ENCODE results near the gene CACNA1F.

- no peak for TF ChIP-seq CSRNP3 (CRISPR knock-in tag; IDR thresholded peaks at IDR 0.05)
- no peak for TF ChIP-seq PATZ1 (CRISPR knock-in tag; IDR thresholded peaks at IDR 0.05; ENCODE audit: borderline replicate concordance)
- TF ChIP-seq ZFP30 (CRISPR knock-in tag; IDR thresholded peaks at IDR 0.05) = no peak
- TF ChIP-seq ZFP3 (CRISPR knock-in tag; IDR thresholded peaks at IDR 0.05) = no peak
- no peak for TF ChIP-seq ZNF565 (CRISPR knock-in tag; conservative IDR thresholded peaks at IDR 0.05; ENCODE audit: low read depth)
These were observed 25.0 kb upstream of the CACNA1F start for GRCh38 chrX:49257846-49258748.

Data from SK-N-SH treated with all-trans-retinoic acid at 6 μM for 48 hours (cell line).